Lung (tissue), 12 donors: Measurements from ENCODE around the gene ARHGAP22. TPM values are rescaled to one million over a fixed set of nuclear protein-coding genes. Genes with fewer than 3 reads are reported as not detected.

ENCODE experiments used
- ATAC-seq: fragments of 200-7000 bp; cut with Tn5 transposase; one replicate; pipeline ENCODE4 v1.9.1; 2020; ENCODE audit warnings: moderate number of reproducible peaks; ENCODE audit not compliant: insufficient read depth, low FRiP score
- DNase-seq, 3 donors: peaks; one replicate each; pipeline ENCODE4 v3.0.0-alpha.2; 2013 to 2017
- H3K27ac ChIP-seq, 2 donors: one replicate each; pipeline ENCODE4 v1.5.1; 2013; ENCODE audit warnings: mild to moderate bottlenecking in 2 of 2, moderate library complexity in 2 of 2, control low read depth in 1 of 2, inconsistent platforms in 1 of 2, low read depth in 1 of 2, low read length in 1 of 2
- H3K27me3 ChIP-seq, 3 donors: one replicate each; pipeline ENCODE4 v1.5.1; 2013; ENCODE audit warnings: low read length in 2 of 3; ENCODE audit not compliant: control insufficient read depth in 3 of 3, insufficient read depth in 3 of 3
- H3K36me3 ChIP-seq, 4 donors: one replicate each; pipeline ENCODE4 v1.5.1; 2013; ENCODE audit warnings: low read length in 4 of 4, mild to moderate bottlenecking in 1 of 4, moderate library complexity in 1 of 4; ENCODE audit not compliant: control insufficient read depth in 4 of 4, insufficient read depth in 4 of 4
- H3K4me1 ChIP-seq, 5 donors: one replicate each; pipeline ENCODE4 v1.5.1; 2013; ENCODE audit warnings: low read length in 5 of 5, mild to moderate bottlenecking in 2 of 5, moderate library complexity in 1 of 5; ENCODE audit not compliant: control insufficient read depth in 5 of 5, insufficient read depth in 5 of 5
- H3K4me3 ChIP-seq: one replicate; pipeline ENCODE4 v1.5.1; 2013; ENCODE audit warnings: mild to moderate bottlenecking, control low read depth, moderate library complexity
- H3K9ac ChIP-seq, 2 donors: one replicate each; pipeline ENCODE4 v1.5.1; 2013; ENCODE audit warnings: low read length in 2 of 2, control low read depth in 1 of 2; ENCODE audit not compliant: insufficient read depth in 1 of 2
- H3K9me3 ChIP-seq, 4 donors: one replicate each; pipeline ENCODE4 v1.5.1; 2013; ENCODE audit warnings: low read length in 3 of 4, mild to moderate bottlenecking in 1 of 4, moderate library complexity in 1 of 4; ENCODE audit not compliant: control insufficient read depth in 4 of 4, insufficient read depth in 3 of 4
- WGBS, 2 donors: extraction: QIAGEN DNeasy Blood & Tissue Kit; methylation state at CpG; one replicate each; pipeline ENCODE4 v1.1.7; 2013; 5-methylcytosine and 5-hydroxymethylcytosine counted together
- polyA plus RNA-seq, 2 donors: library from polyadenylated mRNA; stranded (reverse); fragments of 200-250 nt; gene quantifications; one replicate each; pipeline ENCODE4 v1.2.1, GENCODE V29; 2013
- total RNA-seq, 2 donors: library from RNA; depleted of rRNA in 1 of 2; stranded (reverse); fragments of >200 nt in 1 of 2; gene quantifications; one replicate each; pipeline ENCODE4 v1.2.1, GENCODE V29; 2014 to 2021
- TF ChIP-seq, protein P1 (sequence below): IDR thresholded peaks from 2 replicates; pipeline ENCODE4 v1.5.1; 2012; ENCODE audit warnings: mild to moderate bottlenecking; ENCODE audit errors: control extremely low read depth, extremely low read depth
- donor health status: control.
- donor health status: control.
- donor health status: Bipolar disorder and iron deficiency.
- donor health status: healthy.
- donor health status: DM: yes; HTN: yes; CAD: no.

Gene ARHGAP22
- total and polyA plus RNA-seq, 4 donors: 3.2 to 6.9 (median 4.1) TPM

DNA sequence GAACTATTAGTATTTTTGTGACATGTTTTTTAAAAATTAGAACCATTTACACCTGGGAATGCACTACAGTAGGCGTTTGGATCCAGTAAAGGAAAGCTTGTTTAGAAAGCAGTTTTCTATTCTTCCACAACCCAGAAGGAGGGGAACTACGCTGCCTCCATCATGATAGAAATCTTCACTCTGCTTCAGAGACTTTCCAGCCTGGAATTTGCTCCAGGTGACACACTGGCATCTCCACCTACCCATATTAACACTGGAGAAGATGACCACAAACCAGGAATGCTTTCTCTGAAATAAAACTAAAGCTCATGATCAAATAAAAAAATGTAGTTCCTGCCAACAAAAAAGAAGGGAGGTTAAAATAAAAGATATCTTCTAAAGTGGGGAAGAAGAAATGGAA lies 66.3 kb downstream of the ARHGAP22 start:
- Histone ChIP-seq H3K4me1 (peaks cover 0 to 5% (median 0%) of the 10 kb centered on the region in 5 donors), H3K9me3 (peaks cover 0 to 3% (median 0%) of the 10 kb centered on the region in 4 donors), H3K27me3 (no peaks in the 10 kb centered on the region), H3K9ac (no peak overlapping the region), H3K4me3 (no peak overlapping the region), H3K36me3 (no peaks in the 10 kb centered on the region), H3K27ac (no peak overlapping the region)
- DNase-seq: no peak
- no peak for ATAC-seq
- TF ChIP-seq, protein P1, sequence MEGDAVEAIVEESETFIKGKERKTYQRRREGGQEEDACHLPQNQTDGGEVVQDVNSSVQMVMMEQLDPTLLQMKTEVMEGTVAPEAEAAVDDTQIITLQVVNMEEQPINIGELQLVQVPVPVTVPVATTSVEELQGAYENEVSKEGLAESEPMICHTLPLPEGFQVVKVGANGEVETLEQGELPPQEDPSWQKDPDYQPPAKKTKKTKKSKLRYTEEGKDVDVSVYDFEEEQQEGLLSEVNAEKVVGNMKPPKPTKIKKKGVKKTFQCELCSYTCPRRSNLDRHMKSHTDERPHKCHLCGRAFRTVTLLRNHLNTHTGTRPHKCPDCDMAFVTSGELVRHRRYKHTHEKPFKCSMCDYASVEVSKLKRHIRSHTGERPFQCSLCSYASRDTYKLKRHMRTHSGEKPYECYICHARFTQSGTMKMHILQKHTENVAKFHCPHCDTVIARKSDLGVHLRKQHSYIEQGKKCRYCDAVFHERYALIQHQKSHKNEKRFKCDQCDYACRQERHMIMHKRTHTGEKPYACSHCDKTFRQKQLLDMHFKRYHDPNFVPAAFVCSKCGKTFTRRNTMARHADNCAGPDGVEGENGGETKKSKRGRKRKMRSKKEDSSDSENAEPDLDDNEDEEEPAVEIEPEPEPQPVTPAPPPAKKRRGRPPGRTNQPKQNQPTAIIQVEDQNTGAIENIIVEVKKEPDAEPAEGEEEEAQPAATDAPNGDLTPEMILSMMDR: no peak
- WGBS, 2 donors: 82% methylated on average over 2 of the region's 2 CpGs

DNA sequence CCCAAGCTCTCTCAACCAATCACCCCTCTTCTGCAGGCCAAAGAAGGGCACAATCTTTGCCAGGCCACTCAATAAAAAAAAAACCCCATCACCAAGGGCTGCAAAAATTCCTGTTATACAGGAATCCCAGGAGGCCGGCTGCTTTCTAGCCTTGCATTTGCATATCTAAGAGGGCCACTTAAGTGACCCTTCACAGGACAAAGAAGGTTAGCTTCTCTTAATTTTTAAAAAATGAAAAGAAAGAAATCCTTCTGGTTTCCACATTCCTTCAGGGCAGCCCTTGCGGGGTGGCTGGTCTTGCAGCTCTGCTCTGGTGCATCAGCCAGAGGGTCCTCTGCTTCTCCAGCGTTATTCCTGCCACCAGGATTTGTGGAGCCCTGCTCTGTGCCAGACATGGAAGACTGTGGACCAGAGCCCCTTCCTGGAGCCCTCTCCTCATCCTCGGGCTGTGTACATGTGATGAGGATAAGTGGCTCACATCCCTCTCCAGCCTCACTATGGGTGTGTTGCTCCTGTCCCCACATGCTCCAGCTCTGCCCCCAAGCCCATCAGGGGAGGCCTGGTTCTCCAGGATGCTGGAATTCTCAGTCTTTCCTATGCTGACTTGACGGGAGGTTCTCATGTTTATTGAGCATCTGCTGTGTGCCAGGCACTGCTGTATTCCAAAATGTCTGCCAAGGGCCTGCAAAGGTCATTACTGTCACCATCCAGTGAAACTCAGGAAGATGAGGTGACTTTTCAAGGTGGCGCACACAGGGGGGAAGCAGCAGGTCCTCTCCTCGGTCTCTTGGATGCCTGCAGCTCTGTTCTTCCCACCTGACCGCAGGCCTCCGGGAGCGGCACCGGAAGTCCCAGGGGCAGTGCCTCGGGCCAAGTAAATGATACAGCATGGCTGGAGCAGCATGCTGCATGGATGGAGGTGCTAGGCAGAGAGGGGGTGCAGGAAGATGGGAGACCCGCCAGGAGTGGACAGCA lies 67.7 kb downstream of the ARHGAP22 start:
- no peak overlapping the region for H3K4me3 ChIP-seq
- TF ChIP-seq, protein P1: no peak
- H3K36me3 ChIP-seq: no peaks in the 10 kb centered on the region
- H3K4me1 ChIP-seq: peaks cover 0 to 5% (median 0%) of the 10 kb centered on the region in 5 donors
- no peaks in the 10 kb centered on the region for H3K27me3 ChIP-seq
- H3K9me3 ChIP-seq: peaks cover 0 to 3% (median 0%) of the 10 kb centered on the region in 4 donors
- 83 to 91% methylated on average over 13 of the region's 13 CpGs for WGBS, 2 donors
- ATAC-seq: no peak
- no peak overlapping the region for H3K27ac ChIP-seq
- no peak overlapping the region for H3K9ac ChIP-seq
- peak; percentile 64 to 85 (median 65) for DNase-seq

DNA sequence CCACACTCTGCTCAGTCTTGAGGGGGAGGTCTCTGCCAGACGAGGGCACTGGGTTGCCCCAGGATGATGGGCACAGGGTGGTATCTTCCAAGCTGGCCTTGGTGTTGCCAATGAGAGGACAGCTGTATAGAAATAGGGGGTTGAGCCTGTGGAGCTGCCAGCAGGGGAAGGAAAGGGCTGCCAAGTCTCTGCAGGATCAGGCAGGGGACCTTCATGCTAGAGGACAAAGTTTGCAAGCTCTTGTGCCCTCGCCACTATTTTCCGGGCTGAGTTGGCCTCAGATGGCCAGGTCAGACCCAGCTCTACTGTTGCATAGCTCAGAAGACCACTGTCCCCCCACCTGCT lies 68.7 kb downstream of the ARHGAP22 start:
- no peak overlapping the region for H3K27ac ChIP-seq
- DNase-seq (no peak), ATAC-seq (no peak)
- WGBS, 2 donors: 90 to 97% methylated on average over 3 of the region's 3 CpGs
- no peak overlapping the region for H3K4me3 ChIP-seq
- H3K4me1 ChIP-seq: peaks cover 0 to 5% (median 0%) of the 10 kb centered on the region in 5 donors
- no peak overlapping the region for H3K9ac ChIP-seq
- H3K36me3 ChIP-seq: no peaks in the 10 kb centered on the region
- H3K27me3 ChIP-seq: no peaks in the 10 kb centered on the region
- TF ChIP-seq, protein P1: no peak
- peaks cover 0 to 3% (median 0%) of the 10 kb centered on the region in 4 donors for H3K9me3 ChIP-seq
